AG04449 (cell line): Measurements from ENCODE around the gene HLF.

Experiments
- CTCF ChIA-PET: fragments of 350-600 bp; formaldehyde crosslinking; extraction: SDS; loops from one replicate; lab custom pipeline; 2021; ENCODE audit warnings: antibody characterized with exemption; lab: Yijun Ruan, JAX
- POLR2A ChIA-PET: fragments of 400-600, 350-600 bp; formaldehyde crosslinking; extraction: SDS; loops from one replicate; lab custom pipeline; 2020; ENCODE audit warnings: antibody characterized with exemption, inconsistent platforms; lab: Yijun Ruan, JAX
- DNase-seq: peaks from one replicate; pipeline ENCODE4 v3.0.0-alpha.2; 2010; ENCODE audit warnings: low read depth, low spot score
- H3K4me3 ChIP-seq: 2 replicates; pipeline ENCODE4 v1.5.1; 2011; ENCODE audit warnings: low read depth, mild to moderate bottlenecking, control low read depth, low read length
- CTCF ChIP-seq: IDR thresholded peaks from one replicate; pipeline ENCODE4 v1.5.1; 2011; ENCODE audit warnings: mild to moderate bottlenecking, moderate library complexity, low read length, control low read depth, inconsistent platforms; ENCODE audit not compliant: insufficient read depth; ENCODE audit errors: missing control alignments

Gene HLF

GRCh38 chr17:55312852-55313251, 48.1 kb downstream of the HLF start:
- ChIA-PET CTCF (no interaction called here), POLR2A (no interaction called here)
- no peak for DNase-seq
- TF ChIP-seq CTCF, result no peak
- H3K4me3 ChIP-seq, result no peak overlapping the region

GRCh38 chr17:55314061-55314783, 49.5 kb downstream of the HLF start:
- CTCF ChIA-PET, result no interaction called here
- TF ChIP-seq CTCF, result no peak
- no peak for DNase-seq
- no peak overlapping the region for H3K4me3 ChIP-seq
- POLR2A ChIA-PET, result no interaction called here

GRCh38 chr17:55314784-55315491, 50.2 kb downstream of the HLF start:
- no peak for DNase-seq
- no peak for TF ChIP-seq CTCF
- ChIA-PET POLR2A (no interaction called here), CTCF (no interaction called here)
- H3K4me3 ChIP-seq, result no peak overlapping the region

GRCh38 chr17:55316499-55316898, 51.7 kb downstream of the HLF start:
- DNase-seq, result no peak
- TF ChIP-seq CTCF, result no peak
- POLR2A ChIA-PET, result no interaction called here
- CTCF ChIA-PET, result no interaction called here
- H3K4me3 ChIP-seq, result no peak overlapping the region

GRCh38 chr17:55317284-55317683, 52.5 kb downstream of the HLF start:
- H3K4me3 ChIP-seq, result no peak overlapping the region
- DNase-seq, result no peak
- POLR2A ChIA-PET, result no interaction called here
- CTCF ChIA-PET, result no interaction called here
- TF ChIP-seq CTCF, result no peak

GRCh38 chr17:55318081-55318480, 53.3 kb downstream of the HLF start:
- H3K4me3 ChIP-seq, result no peak overlapping the region
- TF ChIP-seq CTCF, result no peak
- POLR2A ChIA-PET, result no interaction called here
- no peak for DNase-seq
- CTCF ChIA-PET, result interaction anchor here (1.2 kb wide), 1 partner anchor 324 kb away, joined by 3 read pairs; no protein-coding TSS in a partner anchor
